ENCODE data around the gene KMT2C. TPM values are rescaled to one million over a fixed set of nuclear protein-coding genes. Genes with fewer than 3 reads are reported as not detected.
"Not testable (repeated sequence)": the region's sequence is repeated elsewhere in the genome, so short reads cannot be mapped to it uniquely, and the experiment has no call there.

The KMT2C gene
- total RNA-seq (2014; rRNA removed; shearing (Covaris generic)), result 20.4 and 34.2 TPM in 2 replicates

DNA sequence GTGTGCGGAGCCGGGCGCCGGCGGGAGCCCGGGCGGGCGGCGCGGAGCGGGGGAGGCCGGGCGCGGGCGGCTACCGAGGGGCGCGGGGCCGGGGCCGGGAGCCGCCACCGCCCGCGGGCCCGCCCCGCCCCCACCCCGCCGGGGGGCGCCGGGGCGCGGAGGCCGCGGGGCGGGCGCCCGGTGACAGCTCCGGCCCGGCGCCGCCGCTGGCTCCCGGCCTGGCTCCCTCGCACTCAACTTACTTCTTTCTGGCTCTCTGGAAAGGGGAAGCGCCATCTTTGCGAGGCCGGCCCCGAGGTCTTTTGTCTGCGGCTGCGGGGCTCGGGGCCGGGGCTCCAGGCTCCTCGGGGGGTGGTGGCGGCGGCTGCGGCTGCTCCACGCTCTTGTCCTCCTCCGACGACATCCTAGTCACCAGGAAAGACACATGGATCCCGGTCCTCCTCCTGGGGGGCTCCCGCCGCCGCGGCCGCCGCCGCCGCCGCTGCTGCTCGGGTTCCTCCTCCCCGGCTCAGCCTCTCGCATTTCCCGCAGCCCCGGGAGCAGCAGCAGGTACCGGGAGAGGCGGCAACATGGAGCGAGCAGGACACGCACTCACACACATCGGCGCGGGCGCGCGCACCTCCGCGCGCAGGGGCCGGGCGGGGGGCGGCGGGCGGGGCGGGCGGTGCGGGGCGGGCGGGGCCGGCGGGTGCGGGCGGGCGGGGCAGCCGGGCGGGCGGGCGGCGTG, at the start of gene KMT2C:
TSS of gene KMT2C (minus strand) at position 620 of the 727 bp plus-strand sequence. CDS start at position 403, 217 bp downstream.
- Histone ChIP-seq H3K4me3 (peak within 1 kb of the TSS; percentile 73), H3K36me3 (no peaks in the 10 kb centered on the region), H3K27me3 (replicated peaks) (no peaks in the 10 kb centered on the region), H3K9me3 (replicated peaks) (no peaks in the 10 kb centered on the region), H3K4me1 (replicated peaks) (no peaks in the 10 kb centered on the region), H3K27ac (peak within 1 kb of the TSS; percentile 85)
- DNase-seq (ENCODE audit: low read depth in 1 of 2, low spot score in 2 of 2), result peak; percentile 53 to 65

DNA sequence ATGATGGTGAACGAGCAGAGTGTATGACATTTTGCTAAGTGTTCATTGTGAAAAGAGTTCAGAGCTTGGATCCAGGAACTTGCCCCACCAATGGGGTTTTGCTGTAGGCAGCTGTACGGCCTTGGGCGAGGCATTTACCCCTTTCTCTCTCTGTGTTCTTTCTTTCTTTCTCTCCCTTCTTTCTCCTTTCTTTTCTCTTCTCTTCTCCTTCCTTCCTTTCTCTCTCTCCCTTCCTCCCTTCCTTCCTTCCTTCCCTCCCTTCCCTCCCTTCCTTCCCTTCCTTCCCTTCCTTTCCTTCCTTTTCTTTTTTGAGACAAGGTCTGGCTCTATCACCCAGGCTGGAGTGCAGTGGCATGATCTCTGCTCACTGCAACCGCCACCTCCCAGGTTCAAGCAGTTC, 45.3 kb upstream of the KMT2C start:
- H3K4me1 ChIP-seq (replicated peaks), result no peaks in the 10 kb centered on the region
- H3K27ac ChIP-seq, result no peak overlapping the region
- no peaks in the 10 kb centered on the region; the same call in 1 of the 2 replicates for H3K9me3 ChIP-seq (replicated peaks)
- no peaks in the 10 kb centered on the region for H3K27me3 ChIP-seq (replicated peaks)
- no peak overlapping the region for H3K4me3 ChIP-seq
- no peak for DNase-seq (ENCODE audit: low read depth in 1 of 2, low spot score in 2 of 2)
- no peaks in the 10 kb centered on the region for H3K36me3 ChIP-seq

DNA sequence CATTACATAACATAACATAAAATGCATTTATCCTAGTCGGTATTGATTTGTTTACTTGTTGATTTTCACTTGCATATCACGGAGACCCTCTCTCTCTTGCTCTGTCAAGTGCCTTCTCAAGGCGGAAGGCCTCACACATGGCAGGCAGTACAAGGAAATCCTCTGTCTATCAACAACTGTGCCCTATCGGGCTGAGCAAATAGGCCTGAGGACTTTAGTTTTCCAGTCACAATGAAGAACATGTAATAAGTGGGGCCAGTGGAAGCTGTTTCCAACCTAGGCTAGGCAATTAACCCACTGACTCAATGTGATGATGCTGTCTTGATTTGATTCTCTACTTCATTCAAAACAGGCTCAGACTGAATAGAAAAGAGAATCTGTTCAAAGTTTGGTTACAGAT, 44.9 kb upstream of the KMT2C start:
- H3K36me3 ChIP-seq, result no peaks in the 10 kb centered on the region
- H3K4me3 ChIP-seq, result no peak overlapping the region
- no peak for DNase-seq (ENCODE audit: low read depth in 1 of 2, low spot score in 2 of 2)
- no peaks in the 10 kb centered on the region for H3K4me1 ChIP-seq (replicated peaks)
- no peaks in the 10 kb centered on the region; the same call in 1 of the 2 replicates for H3K9me3 ChIP-seq (replicated peaks)
- no peaks in the 10 kb centered on the region for H3K27me3 ChIP-seq (replicated peaks)
- H3K27ac ChIP-seq, result no peak overlapping the region

DNA sequence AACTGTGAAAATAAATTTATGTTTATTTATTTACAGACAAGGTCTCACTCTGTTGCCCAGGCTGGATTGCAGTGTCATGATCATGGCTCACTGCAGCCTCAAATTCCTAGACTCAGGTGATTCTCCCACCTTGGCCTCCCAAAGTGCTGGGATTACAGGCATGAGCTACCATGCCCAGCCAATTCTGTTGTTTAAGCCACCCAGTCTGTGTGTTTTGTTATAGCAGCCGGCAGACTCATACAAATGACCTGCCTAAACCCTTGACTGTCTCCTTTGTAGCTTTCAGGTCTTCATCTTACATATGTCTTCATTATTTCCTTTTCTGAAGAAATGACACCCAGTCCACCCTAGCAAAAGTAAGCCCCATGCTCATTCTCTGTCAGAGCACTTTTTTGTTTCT, 43.8 kb upstream of the KMT2C start:
- H3K27ac ChIP-seq, result no peak overlapping the region
- no peak for DNase-seq (ENCODE audit: low read depth in 1 of 2, low spot score in 2 of 2)

DNA sequence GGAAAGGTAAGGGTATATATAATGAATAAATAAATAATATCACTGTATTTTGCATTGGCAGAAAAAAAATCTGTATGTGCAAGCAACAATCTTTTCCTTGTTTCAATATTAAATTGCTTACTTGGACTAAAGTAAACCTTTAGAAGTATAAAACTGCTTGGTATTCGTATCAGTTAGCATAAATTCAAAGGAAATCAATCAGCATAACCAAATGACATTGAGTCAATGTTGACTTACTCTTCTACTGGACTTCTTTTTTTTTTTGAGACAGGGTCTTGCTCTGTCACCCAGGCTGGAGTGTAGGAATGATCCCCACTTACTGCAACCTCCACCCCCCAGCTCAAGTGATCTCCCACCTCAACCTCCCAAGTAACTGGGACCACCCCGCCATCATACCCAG, 42.3 kb upstream of the KMT2C start:
- no peak for DNase-seq (ENCODE audit: low read depth in 1 of 2, low spot score in 2 of 2)
- no peaks in the 10 kb centered on the region for H3K27me3 ChIP-seq (replicated peaks)

More for the DNA sequence above, 43.8 kb upstream of the KMT2C start:
- Histone ChIP-seq H3K9me3 (replicated peaks) (no peaks in the 10 kb centered on the region; the same call in 1 of the 2 replicates), H3K36me3 (no peaks in the 10 kb centered on the region), H3K4me1 (replicated peaks) (no peaks in the 10 kb centered on the region), H3K4me3 (no peak overlapping the region), H3K27me3 (replicated peaks) (no peaks in the 10 kb centered on the region)

DNA sequence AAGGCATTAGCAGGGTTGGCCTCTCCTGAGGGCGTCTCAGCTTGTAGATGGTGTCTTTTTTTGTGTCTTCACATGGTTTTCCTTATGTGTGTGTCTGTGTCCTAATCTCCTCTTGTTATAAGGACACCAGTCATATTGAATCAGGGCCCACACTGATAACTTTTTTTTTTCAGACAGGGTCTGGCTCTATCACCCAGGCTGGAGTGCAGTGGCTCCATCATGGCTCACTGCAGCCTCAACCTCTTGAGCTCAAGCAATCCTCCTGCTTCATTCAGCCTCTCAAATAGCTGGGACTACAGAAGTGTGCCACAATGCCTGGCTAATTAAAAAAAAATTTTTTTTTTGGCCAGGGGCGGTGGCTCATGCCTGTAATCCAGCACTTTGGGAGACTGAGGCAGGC, 41.3 kb upstream of the KMT2C start:
- no peaks in the 10 kb centered on the region for H3K27me3 ChIP-seq (replicated peaks)
- no peak overlapping the region for H3K4me3 ChIP-seq
- no peak for DNase-seq (ENCODE audit: low read depth in 1 of 2, low spot score in 2 of 2)
- H3K36me3 ChIP-seq, result no peaks in the 10 kb centered on the region
- H3K4me1 ChIP-seq (replicated peaks), result no peaks in the 10 kb centered on the region
- H3K9me3 ChIP-seq (replicated peaks), result no peaks in the 10 kb centered on the region
- no peak overlapping the region for H3K27ac ChIP-seq

More for the DNA sequence above, 42.3 kb upstream of the KMT2C start:
- Histone ChIP-seq H3K4me3 (no peak overlapping the region), H3K4me1 (replicated peaks) (no peaks in the 10 kb centered on the region), H3K36me3 (no peaks in the 10 kb centered on the region), H3K27ac (no peak overlapping the region), H3K9me3 (replicated peaks) (no peaks in the 10 kb centered on the region)

DNA sequence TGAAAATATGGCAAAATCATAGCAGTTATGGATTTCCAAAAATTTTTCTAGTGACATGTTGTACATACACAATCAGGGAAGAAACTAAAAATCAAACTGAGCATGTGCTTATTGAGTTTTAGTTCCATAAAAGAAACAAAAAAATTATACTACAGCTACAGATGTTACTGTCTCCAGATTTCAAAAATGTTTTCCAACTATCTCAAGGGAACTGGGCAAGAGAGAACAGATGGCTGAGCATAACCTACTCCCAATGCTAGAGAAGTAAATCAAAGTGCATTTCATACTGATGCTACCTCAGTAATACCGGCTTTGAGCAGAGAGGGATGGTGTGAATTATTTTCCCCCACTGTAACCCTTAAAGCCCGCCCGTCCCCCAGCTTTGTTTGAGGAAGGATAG, 40.7 kb upstream of the KMT2C start:
- DNase-seq (ENCODE audit: low read depth in 1 of 2, low spot score in 2 of 2), result no peak
- no peaks in the 10 kb centered on the region for H3K4me1 ChIP-seq (replicated peaks)
- no peaks in the 10 kb centered on the region for H3K9me3 ChIP-seq (replicated peaks)
- no peaks in the 10 kb centered on the region for H3K36me3 ChIP-seq
- H3K27me3 ChIP-seq (replicated peaks), result no peaks in the 10 kb centered on the region
- no peak overlapping the region for H3K4me3 ChIP-seq
- H3K27ac ChIP-seq, result no peak overlapping the region

DNA sequence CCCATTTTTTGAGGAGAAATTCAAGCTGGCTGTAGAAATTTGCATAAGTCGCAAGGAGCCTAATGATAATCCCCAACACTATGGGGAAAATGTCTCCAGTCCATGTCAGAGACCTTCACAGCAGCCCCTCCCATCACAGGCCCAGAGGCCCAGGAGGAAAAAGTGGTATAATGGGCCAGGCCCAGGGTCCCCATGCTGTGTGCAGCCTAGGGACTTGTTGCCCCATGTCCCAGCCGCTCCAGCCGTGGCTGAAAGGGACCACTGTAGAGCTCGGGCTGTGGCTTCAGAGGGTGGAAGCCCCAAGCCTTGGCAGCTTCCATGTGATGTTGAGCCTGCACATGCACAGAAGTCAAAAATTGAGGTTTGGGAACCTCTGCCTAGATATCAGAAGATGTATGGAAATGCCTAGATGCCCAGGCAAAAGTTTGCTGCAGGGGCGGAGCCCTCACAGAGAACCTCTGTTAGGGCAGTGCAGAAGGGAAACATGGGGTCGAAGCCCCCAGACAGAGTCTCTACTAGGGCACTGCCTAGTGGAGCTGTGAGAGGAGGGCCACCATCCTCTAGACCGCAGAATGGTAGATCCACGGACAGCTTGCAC, 35.3 kb upstream of the KMT2C start:
- H3K27me3 ChIP-seq (replicated peaks); H3K4me3 ChIP-seq; H3K9me3 ChIP-seq (replicated peaks); H3K4me1 ChIP-seq (replicated peaks); H3K27ac ChIP-seq; H3K36me3 ChIP-seq; DNase-seq (ENCODE audit: low read depth in 1 of 2, low spot score in 2 of 2): not testable (repeated sequence)

DNA sequence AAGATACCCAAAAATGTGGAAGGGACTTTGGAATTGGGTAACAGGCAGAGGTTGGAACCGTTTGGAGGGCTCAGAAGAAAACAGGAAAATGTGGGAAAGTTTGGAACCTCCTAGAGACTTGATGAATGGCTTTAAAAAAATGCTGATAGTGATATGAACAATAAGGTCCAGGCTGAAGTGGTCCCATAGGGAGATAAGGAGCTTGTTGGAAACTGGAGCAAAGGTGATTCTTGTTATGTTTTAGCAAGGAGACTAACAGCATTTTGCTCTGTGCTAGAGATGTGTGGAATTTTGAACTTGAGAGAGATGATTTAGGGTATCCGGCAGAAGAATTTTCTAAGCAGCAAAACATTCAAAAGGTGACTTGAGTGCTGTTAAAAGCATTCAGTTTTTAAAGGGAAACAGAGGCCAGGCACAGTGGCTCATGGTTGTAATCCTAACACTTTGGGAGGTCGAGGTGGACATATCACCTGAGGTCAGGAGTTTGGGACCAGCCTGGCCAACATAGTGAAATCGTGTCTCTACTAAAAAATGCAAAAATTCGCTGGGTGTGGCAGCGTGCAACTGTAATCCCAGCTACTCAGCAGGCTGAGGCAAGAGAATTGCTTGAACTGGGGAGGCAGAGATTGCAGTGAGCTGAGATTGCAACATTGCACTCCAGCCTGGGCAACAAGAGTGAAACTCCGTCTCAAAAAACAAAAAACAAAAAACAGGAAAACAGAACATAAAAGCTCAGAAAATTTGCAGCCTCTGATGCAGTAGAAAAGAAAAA, 34.6 kb upstream of the KMT2C start:
- not testable (repeated sequence) for H3K9me3 ChIP-seq (replicated peaks); DNase-seq (ENCODE audit: low read depth in 1 of 2, low spot score in 2 of 2); H3K4me3 ChIP-seq; H3K36me3 ChIP-seq; H3K4me1 ChIP-seq (replicated peaks); H3K27ac ChIP-seq; H3K27me3 ChIP-seq (replicated peaks)

DNA sequence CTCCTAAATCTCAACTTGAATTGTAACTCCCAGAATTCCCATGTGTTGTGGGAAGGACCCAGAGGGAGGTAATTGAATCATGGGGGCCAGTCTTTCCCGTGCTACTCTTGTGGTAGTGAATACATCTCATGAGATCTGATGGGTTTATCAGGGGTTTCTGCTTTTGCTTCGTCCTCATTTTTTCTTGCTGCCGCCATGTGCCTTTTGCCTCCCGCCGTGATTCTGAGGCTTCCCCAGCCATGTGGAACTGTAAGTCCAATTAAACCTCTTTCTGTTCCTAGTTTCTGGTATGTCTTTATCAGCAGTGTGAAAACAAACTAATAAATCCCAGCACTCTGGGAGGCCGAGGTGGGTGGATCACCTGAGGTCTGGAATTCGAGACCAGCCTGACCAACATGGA, 33.8 kb upstream of the KMT2C start:
- not testable (repeated sequence) for DNase-seq (ENCODE audit: low read depth in 1 of 2, low spot score in 2 of 2); H3K4me1 ChIP-seq (replicated peaks); H3K4me3 ChIP-seq; H3K9me3 ChIP-seq (replicated peaks); H3K36me3 ChIP-seq; H3K27me3 ChIP-seq (replicated peaks); H3K27ac ChIP-seq

DNA sequence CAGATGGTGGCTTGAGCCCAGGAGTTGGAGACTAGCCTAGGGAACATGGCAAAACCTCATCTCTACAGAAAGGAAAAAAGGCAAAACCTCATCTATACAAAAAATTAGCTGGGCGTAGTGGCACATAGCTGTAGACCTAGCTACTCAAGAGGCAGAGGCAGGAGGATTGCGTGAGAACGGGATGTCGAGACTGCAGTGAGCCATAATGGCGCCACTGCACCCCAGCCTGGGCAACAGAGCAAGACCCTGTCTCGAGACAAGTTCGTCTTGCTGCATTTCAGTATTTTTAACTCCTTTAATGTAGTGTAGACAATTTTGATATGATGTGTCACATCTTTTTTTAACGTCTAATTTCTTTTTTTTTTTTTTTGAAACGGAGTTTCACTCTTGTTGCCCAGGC, 31.4 kb upstream of the KMT2C start:
- H3K36me3 ChIP-seq, result peaks cover 8% of the 10 kb centered on the region
- H3K9me3 ChIP-seq (replicated peaks), result 0 out of 2 replicates have a peak, but pooled peaks cover 5% of the 10 kb centered on the region
- H3K4me1 ChIP-seq (replicated peaks), result peaks cover 7% of the 10 kb centered on the region
- no peak overlapping the region for H3K27ac ChIP-seq
- no peaks in the 10 kb centered on the region for H3K27me3 ChIP-seq (replicated peaks)
- DNase-seq (ENCODE audit: low read depth in 1 of 2, low spot score in 2 of 2), result no peak
- H3K4me3 ChIP-seq, result no peak overlapping the region

DNA sequence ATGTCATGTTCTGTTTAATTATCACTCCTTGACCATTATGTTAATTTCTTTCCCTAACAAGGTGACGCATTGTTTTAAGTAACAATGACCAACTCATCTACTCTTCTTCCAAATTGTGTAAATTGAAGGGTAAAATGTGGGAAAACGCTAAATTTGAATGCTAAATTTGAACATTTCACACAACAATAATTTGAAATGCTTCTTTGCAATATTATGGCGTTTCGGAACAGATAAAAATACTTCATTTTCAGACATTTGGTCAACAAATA, 29.2 kb upstream of the KMT2C start:
- no peak overlapping the region for H3K27ac ChIP-seq
- H3K36me3 ChIP-seq, result peaks cover 8% of the 10 kb centered on the region
- peaks cover 7% of the 10 kb centered on the region for H3K4me1 ChIP-seq (replicated peaks)
- H3K27me3 ChIP-seq (replicated peaks), result no peaks in the 10 kb centered on the region
- peak overlapping the region; percentile 98 for H3K4me3 ChIP-seq
- H3K9me3 ChIP-seq (replicated peaks), result 0 out of 2 replicates have a peak, but pooled peaks cover 5% of the 10 kb centered on the region
- DNase-seq (ENCODE audit: low read depth in 1 of 2, low spot score in 2 of 2), result no peak

DNA sequence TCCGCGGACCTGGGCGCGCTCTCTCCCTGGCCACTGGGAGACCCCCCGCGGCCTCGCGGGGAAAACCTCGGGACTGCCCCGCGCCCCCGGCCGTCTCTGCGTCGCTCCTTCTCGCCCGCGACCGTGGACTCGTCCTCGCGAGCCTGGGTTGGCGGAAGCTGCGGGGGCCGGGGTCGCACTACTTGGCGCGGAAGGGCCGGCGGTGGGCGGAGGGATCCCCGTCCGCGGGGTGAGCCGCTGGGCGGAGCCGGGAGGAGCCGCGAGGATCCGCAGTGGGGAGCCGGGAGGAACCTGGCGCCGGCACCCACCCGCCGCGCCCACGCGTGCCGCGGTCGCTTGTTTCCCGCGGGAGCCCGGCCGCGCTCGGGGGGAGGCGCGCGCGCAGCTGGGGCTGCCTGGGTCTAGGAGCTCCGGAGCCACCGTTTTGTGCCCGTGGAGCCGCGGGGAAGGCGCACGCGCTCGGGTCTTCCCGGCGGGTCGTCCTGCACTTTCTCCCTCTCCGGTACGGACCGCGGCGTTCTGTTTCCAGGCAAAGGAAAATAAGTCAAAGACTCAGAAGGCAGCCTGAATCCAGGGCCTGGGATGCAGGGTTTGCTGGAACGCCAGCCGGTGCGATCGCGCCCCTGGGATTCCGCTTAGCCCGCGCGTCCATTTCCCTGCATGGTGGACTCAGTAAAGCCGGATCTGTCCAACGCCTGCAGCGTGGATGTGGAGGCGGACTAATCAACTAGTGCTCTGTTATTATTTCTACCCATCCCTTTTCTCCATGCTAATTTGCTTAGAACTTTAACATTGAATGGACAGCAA, 28.7 kb upstream of the KMT2C start:
- peak; percentile 72 to 90 for DNase-seq (ENCODE audit: low read depth in 1 of 2, low spot score in 2 of 2)
- Histone ChIP-seq H3K27me3 (replicated peaks) (no peaks in the 10 kb centered on the region), H3K4me1 (replicated peaks) (peaks cover 7% of the 10 kb centered on the region), H3K27ac (peak overlapping the region; percentile 83), H3K9me3 (replicated peaks) (0 out of 2 replicates have a peak, but pooled peaks cover 5% of the 10 kb centered on the region), H3K36me3 (peaks cover 8% of the 10 kb centered on the region), H3K4me3 (peak overlapping the region; percentile 98)
